Progenitor cell of endocrine pancreas (in vitro differentiated cells): ENCODE measurements around the gene ZSWIM8. TPM values are rescaled to one million over a fixed set of nuclear protein-coding genes. Genes with fewer than 3 reads are reported as not detected.

Experiments used
- DNase-seq: peaks from one replicate; pipeline ENCODE4 v3.0.0; 2021; ENCODE audit warnings: low spot score; ENCODE audit not compliant: unreplicated experiment
- H3K27ac Mint-ChIP-seq: 2 replicates; pipeline ENCODE4 v1.8.0; 2021; ENCODE audit warnings: mild to moderate bottlenecking, moderate library complexity, mixed read lengths
- H3K27me3 Mint-ChIP-seq: 2 replicates; pipeline ENCODE4 v1.8.0; 2021; ENCODE audit warnings: mixed read lengths
- H3K36me3 Mint-ChIP-seq: 2 replicates; pipeline ENCODE4 v1.8.0; 2022; ENCODE audit warnings: mixed read lengths; ENCODE audit not compliant: insufficient read depth
- H3K4me1 Mint-ChIP-seq: 2 replicates; pipeline ENCODE4 v1.8.0; 2021; ENCODE audit warnings: low read depth, mixed read lengths
- H3K4me3 Mint-ChIP-seq: 2 replicates; pipeline ENCODE4 v1.8.0; 2021; ENCODE audit warnings: low read depth, mild to moderate bottlenecking, moderate library complexity, mixed read lengths
- H3K9me3 Mint-ChIP-seq: 2 replicates; pipeline ENCODE4 v1.8.0; 2021; ENCODE audit warnings: low read depth, mixed read lengths
- total RNA-seq: library from RNA; stranded (reverse); gene quantifications from 2 replicates; pipeline ENCODE4 v1.2.1, GENCODE V29; 2021
- TF ChIP-seq, protein P1 (sequence below): fragments of 200-600 bp; sonication (generic); IDR thresholded peaks from one replicate; pipeline ENCODE4 v1.5.0; 2021; ENCODE audit warnings: antibody characterized with exemption, mild to moderate bottlenecking; ENCODE audit not compliant: unreplicated experiment

ZSWIM8 gene
- total RNA-seq, 1 donor from 2014 or later = 144 TPM

DNA sequence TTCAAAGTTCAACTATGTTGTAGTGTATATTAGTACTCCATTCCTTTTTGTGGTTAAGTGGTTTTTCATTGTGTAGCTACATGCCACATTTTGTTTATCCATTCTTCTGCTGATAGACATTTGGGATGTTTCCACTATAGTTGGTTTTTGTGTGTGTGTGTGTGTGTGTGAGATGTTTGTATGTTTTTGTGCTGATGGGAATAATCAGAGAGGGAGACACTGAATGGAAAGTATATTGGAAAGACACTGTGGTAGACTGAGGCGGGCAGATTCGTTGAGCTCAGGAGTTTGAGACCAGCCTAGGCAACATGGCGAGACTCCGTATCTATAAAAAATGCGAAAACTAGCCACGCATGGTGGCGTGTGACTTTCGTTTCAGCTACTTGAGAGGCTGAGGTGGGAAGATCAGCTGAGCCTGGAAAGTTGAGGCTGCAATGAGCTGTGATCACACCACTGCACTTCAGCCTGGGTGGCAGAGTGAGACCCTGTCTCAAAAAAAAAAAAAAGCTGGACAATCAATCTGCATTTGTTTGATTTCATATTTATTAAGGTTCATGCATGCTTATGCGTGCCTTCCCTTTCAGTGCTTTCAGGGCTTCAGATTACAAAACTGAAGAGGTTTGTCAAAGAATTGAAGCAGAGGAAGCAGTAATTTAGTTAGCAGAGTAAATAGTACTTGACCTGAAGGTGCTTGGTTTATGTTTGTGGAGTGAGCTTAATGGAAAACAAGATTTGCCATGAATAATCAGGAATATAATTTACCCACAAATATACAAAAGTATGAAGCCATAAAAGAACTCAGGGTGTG lies 26.5 kb upstream of the ZSWIM8 start:
- H3K27ac Mint-ChIP-seq = no peak overlapping the region
- H3K9me3 Mint-ChIP-seq = no peaks in the 10 kb centered on the region
- H3K27me3 Mint-ChIP-seq = no peaks in the 10 kb centered on the region
- H3K4me1 Mint-ChIP-seq = peaks cover 2% of the 10 kb centered on the region
- H3K36me3 Mint-ChIP-seq = peaks cover 22% of the 10 kb centered on the region
- DNase-seq = no peak
- TF ChIP-seq, protein P1, sequence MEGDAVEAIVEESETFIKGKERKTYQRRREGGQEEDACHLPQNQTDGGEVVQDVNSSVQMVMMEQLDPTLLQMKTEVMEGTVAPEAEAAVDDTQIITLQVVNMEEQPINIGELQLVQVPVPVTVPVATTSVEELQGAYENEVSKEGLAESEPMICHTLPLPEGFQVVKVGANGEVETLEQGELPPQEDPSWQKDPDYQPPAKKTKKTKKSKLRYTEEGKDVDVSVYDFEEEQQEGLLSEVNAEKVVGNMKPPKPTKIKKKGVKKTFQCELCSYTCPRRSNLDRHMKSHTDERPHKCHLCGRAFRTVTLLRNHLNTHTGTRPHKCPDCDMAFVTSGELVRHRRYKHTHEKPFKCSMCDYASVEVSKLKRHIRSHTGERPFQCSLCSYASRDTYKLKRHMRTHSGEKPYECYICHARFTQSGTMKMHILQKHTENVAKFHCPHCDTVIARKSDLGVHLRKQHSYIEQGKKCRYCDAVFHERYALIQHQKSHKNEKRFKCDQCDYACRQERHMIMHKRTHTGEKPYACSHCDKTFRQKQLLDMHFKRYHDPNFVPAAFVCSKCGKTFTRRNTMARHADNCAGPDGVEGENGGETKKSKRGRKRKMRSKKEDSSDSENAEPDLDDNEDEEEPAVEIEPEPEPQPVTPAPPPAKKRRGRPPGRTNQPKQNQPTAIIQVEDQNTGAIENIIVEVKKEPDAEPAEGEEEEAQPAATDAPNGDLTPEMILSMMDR = no peak
- no peak overlapping the region for H3K4me3 Mint-ChIP-seq

DNA sequence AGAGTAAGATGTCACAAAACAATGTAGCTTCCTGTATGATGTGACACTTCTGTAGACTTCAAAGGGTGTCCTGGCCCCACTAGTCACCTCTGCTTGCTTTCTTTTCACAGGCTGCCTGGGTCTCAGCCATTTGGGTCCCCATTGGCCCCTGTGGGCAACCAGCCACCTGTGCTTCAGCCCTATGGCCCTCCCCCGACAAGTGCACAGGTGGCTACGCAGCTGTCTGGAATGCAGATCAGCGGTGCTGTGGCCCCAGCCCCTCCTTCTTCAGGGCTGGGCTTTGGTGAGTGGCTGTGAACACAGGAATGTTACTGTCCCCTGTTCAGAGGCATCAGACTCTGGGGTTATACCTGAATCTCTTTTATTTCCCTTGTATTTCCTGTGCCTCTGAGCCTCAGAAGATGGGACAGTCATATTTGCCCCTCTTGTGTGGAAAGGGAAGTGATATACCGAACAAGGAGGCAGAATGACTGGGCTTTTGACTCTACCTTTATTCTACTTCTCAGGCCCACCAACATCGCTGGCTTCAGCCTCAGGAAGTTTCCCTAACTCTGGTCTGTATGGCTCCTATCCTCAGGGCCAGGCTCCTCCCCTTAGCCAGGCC lies 25.8 kb upstream of the ZSWIM8 start:
- Mint-ChIP-seq H3K27me3 (no peaks in the 10 kb centered on the region), H3K9me3 (no peaks in the 10 kb centered on the region), H3K27ac (peak overlapping the region; percentile 17), H3K4me3 (no peak overlapping the region), H3K4me1 (peaks cover 2% of the 10 kb centered on the region), H3K36me3 (peaks cover 21% of the 10 kb centered on the region)
- DNase-seq = no peak
- TF ChIP-seq, protein P1 = no peak

DNA sequence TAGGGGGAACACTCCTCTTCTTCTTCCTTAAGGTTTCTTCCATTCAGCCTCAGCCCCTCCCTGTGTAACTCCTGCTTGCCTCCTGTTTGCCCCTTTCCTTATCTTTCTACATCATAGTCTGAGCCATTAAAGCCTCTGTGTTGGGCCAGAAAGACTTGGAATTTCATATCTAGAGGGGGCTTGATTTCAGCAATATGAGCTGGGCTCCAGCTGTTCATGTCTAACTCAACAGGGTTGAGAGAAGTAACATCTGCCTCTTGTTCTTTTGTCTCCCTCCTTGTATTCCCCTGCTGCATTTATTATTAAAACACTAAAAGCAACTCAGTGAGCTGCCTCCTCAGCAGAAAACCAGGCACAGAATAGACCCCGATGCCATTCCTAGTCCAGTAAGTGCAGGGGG lies 23.6 kb upstream of the ZSWIM8 start:
- Mint-ChIP-seq H3K27ac (no peak overlapping the region), H3K4me1 (peaks cover 2% of the 10 kb centered on the region), H3K4me3 (no peak overlapping the region), H3K9me3 (no peaks in the 10 kb centered on the region), H3K27me3 (no peaks in the 10 kb centered on the region), H3K36me3 (peaks cover 31% of the 10 kb centered on the region)
- DNase-seq = no peak
- TF ChIP-seq, protein P1 = no peak

DNA sequence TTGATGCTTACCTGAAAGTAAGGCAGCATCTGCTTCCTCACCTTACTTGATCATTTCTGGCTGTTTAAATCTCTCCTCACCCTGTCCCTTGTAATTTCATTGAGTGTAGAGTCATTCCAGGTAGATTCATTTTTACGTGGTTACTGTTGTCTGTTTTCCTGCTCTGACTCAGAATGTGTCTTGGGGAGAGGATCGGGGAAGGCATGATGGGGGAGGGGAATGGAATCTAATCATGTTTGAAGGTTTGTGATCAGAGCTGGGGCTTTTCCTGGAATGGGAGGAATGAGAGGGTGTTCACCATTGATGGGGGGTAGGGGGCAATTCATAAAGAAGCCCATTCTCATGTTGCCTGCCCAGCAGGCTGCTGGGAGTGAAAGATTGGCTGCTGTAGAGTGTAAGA lies 22.5 kb upstream of the ZSWIM8 start:
- Mint-ChIP-seq H3K27ac (no peak overlapping the region), H3K9me3 (no peaks in the 10 kb centered on the region), H3K4me1 (peaks cover 2% of the 10 kb centered on the region), H3K4me3 (no peak overlapping the region), H3K27me3 (no peaks in the 10 kb centered on the region), H3K36me3 (peaks cover 34% of the 10 kb centered on the region)
- no peak for DNase-seq
- TF ChIP-seq, protein P1 = no peak

DNA sequence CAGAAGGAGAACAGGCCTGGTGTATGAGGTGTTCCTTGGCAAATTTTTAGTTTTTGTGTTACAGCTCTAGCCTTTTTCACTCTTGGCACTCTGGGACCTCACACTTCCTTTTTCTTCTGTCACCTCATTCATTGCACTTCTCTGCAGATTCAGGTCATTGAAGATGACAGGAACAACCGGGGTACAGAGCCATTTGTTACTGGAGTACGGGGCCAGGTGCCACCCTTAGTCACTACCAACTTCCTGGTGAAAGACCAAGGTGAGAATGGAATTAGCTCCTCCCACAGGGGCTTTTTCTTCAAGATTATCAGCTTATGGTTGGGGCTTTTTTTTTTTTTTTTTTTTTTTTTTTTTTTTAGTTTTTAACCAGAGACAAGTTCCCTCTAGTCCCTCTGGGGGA lies 22.1 kb upstream of the ZSWIM8 start:
- no peak for DNase-seq
- no peaks in the 10 kb centered on the region for H3K9me3 Mint-ChIP-seq
- H3K4me3 Mint-ChIP-seq = no peak overlapping the region
- TF ChIP-seq, protein P1 = no peak
- no peaks in the 10 kb centered on the region for H3K27me3 Mint-ChIP-seq
- peaks cover 34% of the 10 kb centered on the region for H3K36me3 Mint-ChIP-seq
- H3K4me1 Mint-ChIP-seq = peaks cover 2% of the 10 kb centered on the region
- H3K27ac Mint-ChIP-seq = no peak overlapping the region
